RWPE1 (cell line): ENCODE measurements around the gene MGAT1.
A peak's percentile ranks its signal among the peaks of the same experiment; 100 is the strongest.

ENCODE experiments used
- CTCF ChIA-PET: fragments of 350-600 bp; sonication (Branson Sonifier 250); formaldehyde crosslinking; extraction: SDS; loops from one replicate; lab custom pipeline; 2021; lab: Yijun Ruan, JAX
- POLR2A ChIA-PET: fragments of 400-600 bp; formaldehyde crosslinking; extraction: SDS; loops from one replicate; lab custom pipeline; 2020; ENCODE audit warnings: antibody characterized with exemption; ENCODE audit not compliant: low non-redundant PET; lab: Yijun Ruan, JAX
- DNase-seq: peaks from one replicate; pipeline ENCODE4 v3.0.0; 2012; ENCODE audit warnings: low spot score
- H3K27ac ChIP-seq: fragments of 450-650 bp; 2 replicates; pipeline ENCODE4 v1.5.1; 2017
- TF ChIP-seq, protein P1 (sequence below): fragments of 450-650 bp; conservative IDR thresholded peaks from 2 replicates; pipeline ENCODE4 v1.5.1; 2017; ENCODE audit warnings: low read depth, mild to moderate bottlenecking

The MGAT1 gene

DNA sequence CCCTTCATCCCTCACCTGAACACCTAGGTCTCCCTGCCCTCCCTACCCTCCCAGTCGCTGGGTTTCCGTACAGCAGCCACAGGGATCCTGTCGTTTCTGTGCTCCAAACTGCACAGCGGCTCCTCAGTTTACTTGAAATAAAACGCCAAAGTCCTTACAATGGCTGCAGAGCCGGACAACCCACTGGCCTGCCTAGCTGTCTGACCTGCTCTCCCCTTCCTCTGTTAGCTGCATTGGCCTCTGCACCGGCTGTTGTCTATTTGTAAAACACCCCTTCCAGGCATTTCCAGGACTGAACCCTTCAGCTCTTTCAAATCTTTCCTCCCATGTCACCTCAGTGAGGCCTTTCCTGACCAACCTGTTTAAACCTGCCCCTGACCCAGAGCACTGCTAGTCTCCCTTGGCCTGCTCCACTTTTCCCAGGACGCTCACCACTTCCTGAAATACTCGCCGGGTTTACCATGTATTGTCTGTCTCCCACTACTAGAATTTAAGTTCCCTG is 9.1 kb upstream of the MGAT1 start:
- CTCF ChIA-PET: interaction anchor here (0.6 kb wide), 1 partner anchor 226 kb away, joined by 3 read pairs; no protein-coding TSS in a partner anchor

DNA sequence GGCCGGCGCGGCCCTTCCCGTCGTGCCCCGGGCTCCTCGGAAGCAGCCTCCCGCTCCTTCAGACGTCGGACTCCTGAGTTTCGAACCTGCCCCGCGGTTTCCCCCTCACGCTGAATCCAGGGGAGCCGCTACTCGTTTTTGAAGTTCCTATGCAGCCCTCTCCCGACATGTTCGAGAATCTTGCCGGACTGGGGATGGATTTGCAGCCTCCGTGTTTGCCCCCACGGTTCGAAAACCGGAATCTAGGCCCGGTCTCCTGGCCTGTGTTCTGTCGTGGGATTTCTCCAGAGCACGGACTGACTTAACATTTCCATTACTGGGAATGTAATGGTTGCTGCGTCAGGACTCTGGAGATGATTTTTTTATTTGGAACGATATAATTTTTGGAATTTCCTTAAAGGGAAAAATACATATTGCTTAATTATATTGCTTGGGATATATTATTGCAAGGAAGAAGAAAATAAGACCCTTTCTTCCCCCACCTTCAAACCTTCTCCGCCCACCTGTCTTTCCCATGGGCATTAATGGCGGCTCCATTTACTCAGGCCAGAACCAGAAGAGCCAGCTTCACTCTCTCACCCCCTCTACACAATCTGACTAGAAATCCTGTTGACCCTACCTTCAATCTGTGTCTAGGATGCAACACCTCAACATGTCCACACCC is 8.5 kb upstream of the MGAT1 start:
- POLR2A ChIA-PET: interaction anchor here (0.5 to 0.7 kb wide), 3 partner anchors 17 to 518 kb away, joined by 3 read pairs; no protein-coding TSS in a partner anchor

More for the DNA sequence above, 9.1 kb upstream of the MGAT1 start:
- POLR2A ChIA-PET: interaction anchor here (0.6 to 0.7 kb wide), 2 partner anchors 18 to 1630 kb away, joined by 3 read pairs; no protein-coding TSS in a partner anchor
- peak overlapping the region; percentile 97 for H3K27ac ChIP-seq
- TF ChIP-seq, protein P1, sequence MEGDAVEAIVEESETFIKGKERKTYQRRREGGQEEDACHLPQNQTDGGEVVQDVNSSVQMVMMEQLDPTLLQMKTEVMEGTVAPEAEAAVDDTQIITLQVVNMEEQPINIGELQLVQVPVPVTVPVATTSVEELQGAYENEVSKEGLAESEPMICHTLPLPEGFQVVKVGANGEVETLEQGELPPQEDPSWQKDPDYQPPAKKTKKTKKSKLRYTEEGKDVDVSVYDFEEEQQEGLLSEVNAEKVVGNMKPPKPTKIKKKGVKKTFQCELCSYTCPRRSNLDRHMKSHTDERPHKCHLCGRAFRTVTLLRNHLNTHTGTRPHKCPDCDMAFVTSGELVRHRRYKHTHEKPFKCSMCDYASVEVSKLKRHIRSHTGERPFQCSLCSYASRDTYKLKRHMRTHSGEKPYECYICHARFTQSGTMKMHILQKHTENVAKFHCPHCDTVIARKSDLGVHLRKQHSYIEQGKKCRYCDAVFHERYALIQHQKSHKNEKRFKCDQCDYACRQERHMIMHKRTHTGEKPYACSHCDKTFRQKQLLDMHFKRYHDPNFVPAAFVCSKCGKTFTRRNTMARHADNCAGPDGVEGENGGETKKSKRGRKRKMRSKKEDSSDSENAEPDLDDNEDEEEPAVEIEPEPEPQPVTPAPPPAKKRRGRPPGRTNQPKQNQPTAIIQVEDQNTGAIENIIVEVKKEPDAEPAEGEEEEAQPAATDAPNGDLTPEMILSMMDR: no peak
- peak; percentile 53 for DNase-seq

DNA sequence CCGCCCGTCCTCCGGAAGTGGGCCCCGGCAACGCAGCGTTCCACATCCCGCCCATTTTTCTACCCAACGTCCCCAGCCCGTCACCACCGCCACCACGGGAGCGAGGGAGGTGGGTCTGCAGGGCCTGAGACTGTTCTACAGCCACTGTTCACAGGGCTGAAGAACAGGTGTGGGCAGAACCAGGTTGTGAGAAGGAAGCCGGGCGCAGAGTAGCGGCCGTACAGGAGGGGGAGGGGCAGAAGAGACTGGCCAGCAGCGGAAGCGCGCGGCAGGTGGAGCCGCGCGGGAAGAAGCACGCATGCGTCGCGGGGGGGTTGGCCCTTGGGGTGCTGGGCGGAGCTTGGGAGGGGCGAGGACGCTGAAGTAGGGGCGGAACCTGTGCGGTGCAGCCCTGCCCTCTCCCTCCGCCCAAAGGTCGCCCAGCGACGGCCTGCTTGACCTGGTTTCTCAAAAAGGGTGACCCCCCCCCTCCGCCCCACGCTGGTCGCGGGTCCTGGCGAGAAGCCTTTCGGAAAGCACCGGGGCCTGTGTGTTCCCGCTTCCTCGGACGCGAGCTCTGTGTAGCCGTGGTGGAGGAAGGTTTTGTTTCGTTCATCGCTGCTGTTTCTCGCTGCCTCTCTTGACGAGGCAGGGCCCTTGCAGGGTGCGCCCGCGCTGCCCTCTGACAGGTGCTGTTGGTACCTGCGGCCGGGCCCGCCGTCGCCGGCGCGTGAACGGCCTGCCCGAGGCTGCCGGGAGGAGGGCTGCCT is 7.8 kb upstream of the MGAT1 start:
- ChIA-PET POLR2A (interaction anchor here (0.5 to 0.7 kb wide), 2 partner anchors 16 to 517 kb away, joined by 3 read pairs; no protein-coding TSS in a partner anchor), CTCF (no interaction called here)
- peak; percentile 98 for DNase-seq
- peak overlapping the region; percentile 97 for H3K27ac ChIP-seq
- TF ChIP-seq, protein P1: no peak

More for the DNA sequence above, 8.5 kb upstream of the MGAT1 start:
- CTCF ChIA-PET: no interaction called here
- DNase-seq: no peak
- H3K27ac ChIP-seq: peak overlapping the region; percentile 97
- TF ChIP-seq, protein P1: no peak

DNA sequence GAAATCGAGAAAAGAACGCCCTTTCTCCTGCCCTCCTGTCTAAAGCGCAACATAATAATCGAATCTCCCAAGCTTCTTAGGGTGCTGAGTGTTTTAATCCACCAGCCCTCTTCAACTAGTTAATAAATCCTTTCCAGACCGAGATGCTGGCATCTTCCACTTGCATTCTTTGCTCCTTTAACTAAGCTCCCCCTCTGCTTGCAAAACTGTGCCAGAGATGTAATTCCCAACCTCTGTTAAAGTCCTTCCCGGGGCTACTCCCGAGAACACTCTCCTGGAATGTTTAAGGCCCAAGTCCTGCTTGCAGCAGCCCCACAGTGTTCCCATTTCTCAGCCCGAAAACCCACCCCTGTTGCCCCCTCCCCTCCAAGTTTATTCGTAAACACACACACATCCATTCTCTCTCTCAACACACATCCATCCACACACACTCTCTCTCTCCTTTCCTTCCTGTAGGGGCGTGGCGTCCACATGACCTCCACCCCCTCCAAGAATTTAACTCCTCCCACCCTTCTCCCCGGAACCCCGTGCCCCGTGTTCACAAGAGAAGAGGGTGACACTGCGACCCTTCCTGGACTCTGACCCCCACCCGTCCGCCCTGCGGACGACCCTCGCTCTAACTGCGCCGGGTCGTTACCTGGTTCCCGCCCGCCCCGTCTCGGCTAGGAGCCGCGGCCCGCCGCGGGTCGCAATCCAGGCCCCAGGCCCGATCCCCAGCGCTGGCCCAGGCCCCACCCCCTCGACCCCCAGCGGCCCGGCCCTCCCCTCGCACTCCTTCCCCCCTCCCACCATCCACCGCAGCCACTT is 7.0 kb upstream of the MGAT1 start:
- H3K27ac ChIP-seq: peak overlapping the region; percentile 97
- TF ChIP-seq, protein P1: no peak
- ChIA-PET POLR2A (no interaction called here), CTCF (no interaction called here)
- peak; percentile 97 for DNase-seq

DNA sequence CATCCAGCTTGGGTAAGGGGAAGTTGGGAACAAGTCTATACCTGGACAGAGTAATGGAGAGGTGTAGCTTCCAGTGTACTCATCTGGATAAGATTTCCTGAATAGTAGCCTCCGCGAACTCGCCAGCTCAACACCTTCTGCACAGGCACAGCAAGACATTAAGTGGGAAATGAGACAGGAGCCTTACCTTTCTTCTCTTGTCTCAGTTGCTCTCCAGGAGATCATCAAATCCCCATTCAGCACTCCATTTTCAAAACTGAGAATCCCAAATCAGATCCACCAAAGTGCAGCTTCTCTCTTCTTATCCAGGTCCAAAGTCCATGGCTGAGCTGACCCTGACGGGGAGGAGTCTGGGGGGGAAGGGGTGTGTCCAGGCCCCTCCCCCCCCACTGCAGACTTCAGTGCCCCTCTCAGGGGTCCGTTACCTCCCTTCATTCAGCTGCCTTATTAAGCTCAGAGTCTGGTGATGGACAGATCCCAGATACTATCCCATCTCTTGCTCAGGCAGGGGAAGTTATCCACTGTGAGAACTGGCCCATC is 5.9 kb upstream of the MGAT1 start:
- peak overlapping the region; percentile 60 for H3K27ac ChIP-seq
- TF ChIP-seq, protein P1: no peak
- ChIA-PET CTCF (interaction anchor here (0.5 to 0.6 kb wide), 2 partner anchors 43 to 198 kb away, joined by 4 read pairs; no protein-coding TSS in a partner anchor), POLR2A (interaction anchor here (0.6 to 1.0 kb wide), 2 partner anchors 15 to 22 kb away, joined by 3 to 4 read pairs; no protein-coding TSS in a partner anchor)
- no peak for DNase-seq
